ENCODE results near the gene R3HDM4.
A peak's percentile ranks its signal among the peaks of the same experiment; 100 is the strongest.

R3HDM4 gene

GRCh38 chr19:898663-899062 is 14.4 kb downstream of the R3HDM4 start:
- no peak overlapping the region for H3K4me3 ChIP-seq (ENCODE audit: low read depth, low read length)
- TF ChIP-seq, protein P1, sequence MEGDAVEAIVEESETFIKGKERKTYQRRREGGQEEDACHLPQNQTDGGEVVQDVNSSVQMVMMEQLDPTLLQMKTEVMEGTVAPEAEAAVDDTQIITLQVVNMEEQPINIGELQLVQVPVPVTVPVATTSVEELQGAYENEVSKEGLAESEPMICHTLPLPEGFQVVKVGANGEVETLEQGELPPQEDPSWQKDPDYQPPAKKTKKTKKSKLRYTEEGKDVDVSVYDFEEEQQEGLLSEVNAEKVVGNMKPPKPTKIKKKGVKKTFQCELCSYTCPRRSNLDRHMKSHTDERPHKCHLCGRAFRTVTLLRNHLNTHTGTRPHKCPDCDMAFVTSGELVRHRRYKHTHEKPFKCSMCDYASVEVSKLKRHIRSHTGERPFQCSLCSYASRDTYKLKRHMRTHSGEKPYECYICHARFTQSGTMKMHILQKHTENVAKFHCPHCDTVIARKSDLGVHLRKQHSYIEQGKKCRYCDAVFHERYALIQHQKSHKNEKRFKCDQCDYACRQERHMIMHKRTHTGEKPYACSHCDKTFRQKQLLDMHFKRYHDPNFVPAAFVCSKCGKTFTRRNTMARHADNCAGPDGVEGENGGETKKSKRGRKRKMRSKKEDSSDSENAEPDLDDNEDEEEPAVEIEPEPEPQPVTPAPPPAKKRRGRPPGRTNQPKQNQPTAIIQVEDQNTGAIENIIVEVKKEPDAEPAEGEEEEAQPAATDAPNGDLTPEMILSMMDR (IDR thresholded peaks at IDR 0.05; ENCODE audit: low read depth, low read length): no peak

- TF ChIP-seq, protein P1 (IDR thresholded peaks at IDR 0.05; ENCODE audit: low read depth, low read length): no peak
These were observed 15.5 kb downstream of the R3HDM4 start for GRCh38 chr19:897442-898039.

DNA sequence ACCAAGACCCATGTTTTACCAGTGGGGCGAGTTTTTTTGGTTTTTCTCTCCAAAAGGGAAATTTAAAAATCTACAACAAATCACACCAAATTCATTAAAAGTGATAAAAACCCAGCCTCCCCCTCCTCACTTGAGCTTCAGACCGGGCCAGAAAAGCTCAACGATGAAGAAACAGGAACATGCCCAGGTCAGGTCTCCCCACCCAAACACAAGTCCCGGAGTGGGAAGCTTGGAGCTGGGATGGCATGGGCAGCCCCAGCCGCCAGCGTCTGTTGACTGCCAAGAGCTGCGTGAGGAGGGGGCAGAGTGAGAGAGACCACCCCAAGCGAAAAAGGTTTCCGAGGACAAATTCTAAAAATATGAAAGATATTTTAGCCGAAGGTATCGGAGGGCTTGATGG is 16.0 kb downstream of the R3HDM4 start:
- TF ChIP-seq, protein P1 (IDR thresholded peaks at IDR 0.05; ENCODE audit: low read depth, low read length): no peak
- H3K4me3 ChIP-seq (ENCODE audit: low read depth, low read length): no peak overlapping the region

More at GRCh38 chr19:897442-898039, 15.5 kb downstream of the R3HDM4 start:
- no peak overlapping the region for H3K4me3 ChIP-seq (ENCODE audit: low read depth, low read length)

GRCh38 chr19:896434-896833 is 16.6 kb downstream of the R3HDM4 start:
- H3K4me3 ChIP-seq (ENCODE audit: low read depth, low read length): no peak overlapping the region
- TF ChIP-seq, protein P1 (IDR thresholded peaks at IDR 0.05; ENCODE audit: low read depth, low read length): no peak

DNA sequence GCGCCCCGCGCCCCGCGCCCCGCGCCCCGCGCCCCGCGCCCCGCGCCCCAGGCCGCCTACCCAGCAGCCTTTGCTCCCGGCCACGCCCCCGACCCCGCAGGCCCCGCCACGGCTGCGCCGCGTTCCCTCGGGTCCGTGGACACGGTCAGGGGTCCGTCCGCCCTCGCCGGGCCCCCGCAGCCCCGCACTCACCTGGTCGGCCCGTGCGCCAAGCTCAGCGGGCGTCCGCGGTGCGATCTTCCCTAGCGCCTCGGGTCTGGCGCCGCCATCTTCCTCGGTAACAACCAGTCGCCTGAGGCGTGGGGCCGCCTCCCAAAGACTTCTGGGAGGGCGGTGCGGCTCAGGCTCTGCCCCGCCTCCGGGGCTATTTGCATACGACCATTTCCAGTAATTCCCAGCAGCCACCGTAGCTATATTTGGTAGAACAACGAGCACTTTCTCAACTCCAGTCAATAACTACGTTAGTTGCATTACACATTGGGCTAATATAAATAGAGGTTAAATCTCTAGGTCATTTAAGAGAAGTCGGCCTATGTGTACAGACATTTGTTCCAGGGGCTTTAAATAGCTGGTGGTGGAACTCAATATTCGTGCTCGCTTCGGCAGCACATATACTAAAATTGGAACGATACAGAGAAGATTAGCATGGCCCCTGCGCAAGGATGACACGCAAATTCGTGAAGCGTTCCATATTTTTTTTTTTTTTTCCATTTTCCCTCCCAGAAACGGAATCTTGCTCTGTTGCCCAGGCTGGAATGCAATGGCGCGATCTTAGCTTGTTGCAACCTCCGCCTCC is 19.9 kb downstream of the R3HDM4 start, which contains the start of the genes MED16 and RNU6-9:
TSS of gene MED16 (minus strand) at position 294 of the 796 bp plus-strand sequence. CDS start 2,056 bp downstream, outside the sequence.
TSS of gene RNU6-9 (plus strand) at position 591 of the 796 bp plus-strand sequence.
- peak within 1 kb of the TSS; percentile 81 for H3K4me3 ChIP-seq (ENCODE audit: low read depth, low read length)
- TF ChIP-seq, protein P1 (IDR thresholded peaks at IDR 0.05; ENCODE audit: low read depth, low read length): no peak

- H3K4me3 ChIP-seq (ENCODE audit: low read depth, low read length): peak overlapping the region; percentile 81
- TF ChIP-seq, protein P1 (IDR thresholded peaks at IDR 0.05; ENCODE audit: low read depth, low read length): no peak
These were observed 20.7 kb downstream of the R3HDM4 start for GRCh38 chr19:892243-892893.

DNA sequence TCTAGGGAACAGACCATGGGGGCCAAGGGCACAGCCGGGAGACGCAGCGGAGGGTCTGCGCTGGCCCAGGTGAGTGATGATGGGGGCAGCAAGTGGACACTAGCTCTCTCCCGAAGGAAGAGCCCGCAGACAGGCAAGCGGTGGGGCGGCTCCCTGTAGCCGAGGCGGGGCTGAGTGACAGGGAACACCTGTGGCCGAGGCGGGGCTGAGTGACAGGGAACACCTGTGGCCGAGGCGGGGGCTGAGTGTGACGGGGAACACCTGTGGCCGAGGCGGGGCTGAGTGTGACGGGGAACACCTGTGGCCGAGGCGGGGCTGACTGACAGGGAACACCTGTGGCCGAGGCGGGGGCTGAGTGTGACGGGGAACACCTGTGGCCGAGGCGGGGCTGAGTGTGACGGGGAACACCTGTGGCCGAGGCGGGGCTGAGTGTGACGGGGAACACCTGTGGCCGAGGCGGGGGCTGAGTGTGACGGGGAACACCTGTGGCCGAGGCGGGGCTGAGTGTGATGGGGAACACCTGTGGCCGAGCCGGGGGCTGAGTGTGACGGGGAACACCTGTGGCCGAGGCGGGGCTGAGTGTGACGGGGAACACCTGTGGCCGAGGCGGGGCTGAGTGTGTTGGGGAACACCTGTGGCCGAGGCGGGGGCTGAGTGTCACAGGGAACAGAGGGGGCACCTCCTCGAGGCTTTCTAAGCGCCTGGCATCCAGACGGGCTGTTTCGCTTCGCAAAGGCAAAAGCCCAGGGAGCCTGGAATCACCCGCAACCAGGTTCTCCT is 21.4 kb downstream of the R3HDM4 start:
- H3K4me3 ChIP-seq (ENCODE audit: low read depth, low read length): peak overlapping the region; percentile 81

All from WI38 (cell line).